ENCODE data around the gene REPS1. TPM values are rescaled to one million over a fixed set of nuclear protein-coding genes. Genes with fewer than 3 reads are reported as not detected.

The REPS1 gene
- total and polyA plus RNA-seq, 7 experiments from 2014 or later, result 24.7 to 74.6 (median 65.4) TPM

DNA sequence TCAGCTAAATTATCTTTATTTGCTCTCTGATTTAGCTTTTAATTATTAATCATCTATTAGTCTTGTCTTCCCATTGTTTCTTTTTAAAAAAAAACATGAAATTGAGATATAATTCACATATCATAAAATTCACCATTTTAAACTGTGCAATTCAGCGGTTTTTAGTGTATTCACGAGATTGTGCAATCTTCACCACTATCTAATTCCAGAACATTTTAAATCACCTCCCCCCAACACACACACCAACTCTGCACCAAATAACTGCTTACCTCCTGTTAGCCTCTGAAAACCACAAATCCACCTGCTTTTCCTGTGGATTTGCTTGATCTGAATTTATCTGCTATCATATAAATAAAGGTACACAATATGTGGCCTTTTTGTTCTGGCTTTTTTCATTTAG lies 31.7 kb upstream of the REPS1 start:
- H3K4me1 Mint-ChIP-seq, result peaks cover 0 to 23% (median 12%) of the 10 kb centered on the region in 7 donors
- Histone ChIP-seq H3K4me3 (ENCODE audit: low read length) (no peak overlapping the region), H3K9me3 (ENCODE audit: control insufficient read depth in 2 of 3, low read length in 3 of 3) (no peaks in the 10 kb centered on the region), H3K36me3 (ENCODE audit: control insufficient read depth in 2 of 3, insufficient read depth in 3 of 3, low read length in 3 of 3) (no peaks in the 10 kb centered on the region), H3K27me3 (ENCODE audit: control insufficient read depth in 2 of 2, insufficient read depth in 2 of 2, low read length in 2 of 2) (no peaks in the 10 kb centered on the region), H3K4me1 (ENCODE audit: control insufficient read depth in 2 of 2, insufficient read depth in 2 of 2, low read length in 2 of 2) (peaks cover 0 to 5% of the 10 kb centered on the region in 2 donors), H3K27ac (ENCODE audit: low read depth, low read length) (no peak overlapping the region)
- ChIA-PET CTCF (no interaction called here), POLR2A (interaction anchor here (1.2 kb wide), 1 partner anchor 9 kb away, joined by 3 read pairs; no protein-coding TSS in a partner anchor)
- peaks cover 0 to 3% (median 0%) of the 10 kb centered on the region in 5 donors for H3K36me3 Mint-ChIP-seq
- DNase-seq (no peak), ATAC-seq (no peak)
- intact Hi-C loops (cut with micrococcal nuclease), result loop anchor here in 1 of 2 donors (2.0 kb wide), 1 partner anchor 15 kb away; no protein-coding TSS in a partner anchor
- no peak overlapping the region for H3K27ac Mint-ChIP-seq
- H3K9me3 Mint-ChIP-seq, result peaks cover 0 to 1% (median 0%) of the 10 kb centered on the region in 11 donors
- H3K27me3 Mint-ChIP-seq, result peaks cover 0 to 4% (median 0%) of the 10 kb centered on the region in 5 donors
- H3K4me3 Mint-ChIP-seq, result no peak overlapping the region

DNA sequence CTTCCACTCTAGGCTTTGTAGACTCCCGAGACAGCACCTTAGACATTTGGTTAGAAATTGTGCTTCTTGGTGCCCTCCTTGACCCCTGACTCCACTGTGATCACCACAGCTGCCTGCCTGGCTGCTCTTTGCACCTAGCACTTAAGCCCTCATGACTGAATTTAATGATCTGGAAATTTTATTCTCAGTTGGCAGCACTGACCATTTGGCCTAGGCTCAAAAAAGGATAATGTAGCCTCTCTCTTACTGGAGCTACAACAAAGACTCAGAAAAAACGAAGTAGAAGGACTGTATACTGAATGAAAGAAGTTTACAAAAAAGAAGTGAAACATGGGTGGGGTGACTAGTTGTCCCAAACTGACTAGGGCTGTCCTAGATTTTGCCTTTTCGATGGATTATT lies 29.2 kb upstream of the REPS1 start:
- H3K27ac Mint-ChIP-seq, result peak overlapping the region in 1 of 9 donors; percentile 63
- H3K9me3 Mint-ChIP-seq, result peaks cover 0 to 1% (median 0%) of the 10 kb centered on the region in 11 donors
- Histone ChIP-seq H3K4me3 (ENCODE audit: low read length) (no peak overlapping the region), H3K36me3 (ENCODE audit: control insufficient read depth in 2 of 3, insufficient read depth in 3 of 3, low read length in 3 of 3) (no peaks in the 10 kb centered on the region), H3K9me3 (ENCODE audit: control insufficient read depth in 2 of 3, low read length in 3 of 3) (no peaks in the 10 kb centered on the region), H3K27me3 (ENCODE audit: control insufficient read depth in 2 of 2, insufficient read depth in 2 of 2, low read length in 2 of 2) (no peaks in the 10 kb centered on the region), H3K27ac (ENCODE audit: low read depth, low read length) (no peak overlapping the region), H3K4me1 (ENCODE audit: control insufficient read depth in 2 of 2, insufficient read depth in 2 of 2, low read length in 2 of 2) (peaks cover 0 to 5% of the 10 kb centered on the region in 2 donors)
- H3K4me1 Mint-ChIP-seq, result peaks cover 0 to 23% (median 12%) of the 10 kb centered on the region in 7 donors
- no peak for ATAC-seq
- H3K27me3 Mint-ChIP-seq, result peaks cover 0 to 11% (median 0%) of the 10 kb centered on the region in 5 donors
- intact Hi-C loops (cut with micrococcal nuclease), result no loop called here
- ChIA-PET CTCF (no interaction called here), POLR2A (interaction anchor here (0.6 to 1.1 kb wide), 2 partner anchors 29 to 44 kb away, joined by 3 read pairs; no protein-coding TSS in a partner anchor)
- peaks cover 0 to 3% (median 0%) of the 10 kb centered on the region in 5 donors for H3K36me3 Mint-ChIP-seq
- no peak for DNase-seq
- H3K4me3 Mint-ChIP-seq, result peak overlapping the region in 2 of 10 donors; percentile 48 to 56

DNA sequence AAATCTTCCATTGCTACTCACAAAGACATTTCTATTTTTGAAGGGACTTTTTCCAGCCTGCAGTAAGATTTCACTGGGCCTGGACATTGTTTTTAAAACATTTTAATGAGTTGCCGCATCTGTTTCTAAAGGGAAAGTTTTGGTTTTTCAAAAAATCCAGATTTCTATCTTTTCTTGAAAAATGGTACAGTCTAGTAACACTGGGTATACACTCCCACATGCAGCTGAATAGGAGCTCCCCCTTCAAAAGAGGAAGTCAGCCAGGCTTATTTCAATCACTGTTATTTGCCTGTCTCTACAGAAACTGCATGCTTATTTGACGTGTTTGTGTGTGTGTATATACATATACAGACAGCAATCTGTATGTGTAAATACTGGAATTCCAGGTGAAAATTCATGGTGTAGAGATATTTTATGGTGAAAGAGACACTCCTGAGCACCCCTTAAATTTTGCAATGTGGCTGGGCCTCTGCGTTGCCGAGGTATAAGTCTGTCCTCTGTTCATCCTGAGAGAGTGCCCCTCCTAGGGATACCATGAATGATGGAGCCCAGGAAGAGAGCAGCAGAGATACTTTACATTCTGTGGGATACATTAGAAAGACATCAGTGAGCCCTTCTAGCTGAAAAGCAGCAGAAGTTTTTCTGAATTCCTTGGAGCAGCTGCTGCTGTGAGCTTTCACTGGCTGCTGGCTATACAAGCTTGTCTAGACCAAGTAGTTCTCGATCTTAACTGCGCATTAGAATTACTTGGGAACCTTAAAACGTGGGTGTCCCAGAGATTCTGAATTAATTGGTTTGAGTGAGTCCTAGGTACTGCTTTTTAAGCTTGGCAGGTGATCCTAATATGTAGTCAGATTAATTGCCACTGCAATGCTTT lies 28.5 kb upstream of the REPS1 start:
- Mint-ChIP-seq H3K27ac (peak overlapping the region in 2 of 9 donors; percentile 63 to 73), H3K4me1 (peaks cover 0 to 23% (median 12%) of the 10 kb centered on the region in 7 donors), H3K27me3 (peaks cover 0 to 11% (median 0%) of the 10 kb centered on the region in 5 donors), H3K4me3 (peak overlapping the region in 6 of 10 donors; percentile 7 to 60 (median 40)), H3K9me3 (peaks cover 0 to 1% (median 0%) of the 10 kb centered on the region in 11 donors), H3K36me3 (peaks cover 0 to 3% (median 0%) of the 10 kb centered on the region in 5 donors)
- ATAC-seq (peak; percentile 52), DNase-seq (peak in 3 of 9 donors; percentile 7 to 8 (median 7))
- Histone ChIP-seq H3K36me3 (ENCODE audit: control insufficient read depth in 2 of 3, insufficient read depth in 3 of 3, low read length in 3 of 3) (no peaks in the 10 kb centered on the region), H3K27ac (ENCODE audit: low read depth, low read length) (no peak overlapping the region), H3K9me3 (ENCODE audit: control insufficient read depth in 2 of 3, low read length in 3 of 3) (no peaks in the 10 kb centered on the region), H3K4me1 (ENCODE audit: control insufficient read depth in 2 of 2, insufficient read depth in 2 of 2, low read length in 2 of 2) (peaks cover 0 to 5% of the 10 kb centered on the region in 2 donors), H3K27me3 (ENCODE audit: control insufficient read depth in 2 of 2, insufficient read depth in 2 of 2, low read length in 2 of 2) (no peaks in the 10 kb centered on the region), H3K4me3 (ENCODE audit: low read length) (no peak overlapping the region)
- CTCF ChIA-PET, result no interaction called here
- intact Hi-C loops (cut with micrococcal nuclease), result no loop called here
- POLR2A ChIA-PET, result interaction anchor here (0.6 to 2.1 kb wide), 2 partner anchors 11 to 45 kb away, joined by 3 to 12 read pairs; no protein-coding TSS in a partner anchor

DNA sequence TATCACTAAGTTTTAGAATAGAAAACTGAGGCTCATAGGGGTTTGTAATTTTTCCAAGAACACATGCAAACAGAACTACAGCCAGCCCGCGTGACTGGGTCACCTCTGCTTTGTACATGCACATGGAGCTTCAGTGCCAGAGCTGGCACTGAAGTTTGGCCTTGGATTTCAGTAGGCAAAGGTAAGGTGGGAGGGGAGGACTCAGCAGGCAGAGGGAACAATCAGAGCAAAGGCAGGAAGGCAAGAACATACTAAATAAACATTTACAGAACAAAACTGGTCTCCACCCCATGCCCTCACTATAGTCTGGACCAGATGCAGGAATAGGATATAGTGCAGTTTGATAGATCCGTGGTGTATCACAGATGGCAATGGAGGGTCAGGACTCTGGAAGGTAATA lies 26.9 kb upstream of the REPS1 start:
- Histone ChIP-seq H3K4me1 (ENCODE audit: control insufficient read depth in 2 of 2, insufficient read depth in 2 of 2, low read length in 2 of 2) (peaks cover 0 to 5% of the 10 kb centered on the region in 2 donors), H3K36me3 (ENCODE audit: control insufficient read depth in 2 of 3, insufficient read depth in 3 of 3, low read length in 3 of 3) (no peaks in the 10 kb centered on the region), H3K4me3 (ENCODE audit: low read length) (no peak overlapping the region), H3K9me3 (ENCODE audit: control insufficient read depth in 2 of 3, low read length in 3 of 3) (no peaks in the 10 kb centered on the region), H3K27me3 (ENCODE audit: control insufficient read depth in 2 of 2, insufficient read depth in 2 of 2, low read length in 2 of 2) (no peaks in the 10 kb centered on the region), H3K27ac (ENCODE audit: low read depth, low read length) (no peak overlapping the region)
- Mint-ChIP-seq H3K27me3 (peaks cover 0 to 11% (median 0%) of the 10 kb centered on the region in 5 donors), H3K4me1 (peaks cover 0 to 23% (median 12%) of the 10 kb centered on the region in 7 donors), H3K9me3 (peaks cover 0 to 1% (median 0%) of the 10 kb centered on the region in 11 donors), H3K4me3 (no peak overlapping the region), H3K27ac (no peak overlapping the region), H3K36me3 (peaks cover 0 to 3% (median 0%) of the 10 kb centered on the region in 5 donors)
- DNase-seq (no peak), ATAC-seq (no peak)
- intact Hi-C loops (cut with micrococcal nuclease), result no loop called here
- POLR2A ChIA-PET, result interaction anchor here (2.1 kb wide), 1 partner anchor 13 kb away, joined by 12 read pairs; no protein-coding TSS in a partner anchor
- CTCF ChIA-PET, result no interaction called here

DNA sequence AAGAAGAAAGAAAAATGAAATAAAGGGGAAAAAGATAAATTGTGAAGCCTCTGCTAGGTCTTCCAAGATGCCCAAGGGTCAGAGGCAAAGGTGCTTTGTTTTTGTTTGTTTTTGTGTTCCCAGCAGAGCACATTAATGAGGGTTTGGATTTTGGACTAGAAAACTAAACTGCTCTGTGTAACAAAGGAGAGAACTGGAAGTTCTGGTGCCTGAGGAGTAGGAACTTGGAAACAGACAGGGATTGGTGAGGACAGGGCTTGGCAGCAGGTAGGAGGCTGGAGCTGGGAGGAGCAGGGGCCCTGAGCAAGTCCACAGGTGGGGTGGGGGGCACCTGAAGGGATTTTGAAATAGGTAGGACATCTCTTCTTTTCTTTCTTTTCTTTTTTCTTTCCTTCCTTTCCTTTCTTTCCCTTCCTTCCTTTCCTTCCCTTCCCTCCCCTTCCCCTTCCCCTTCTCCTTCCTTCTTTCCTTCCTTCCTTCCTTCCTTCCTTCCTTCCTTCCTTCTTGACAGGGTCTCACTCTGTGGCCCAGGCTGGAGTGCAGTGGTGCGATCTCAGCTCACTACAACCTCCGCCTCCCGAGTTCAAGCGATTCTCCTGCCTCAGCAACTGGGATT lies 25.2 kb upstream of the REPS1 start:
- intact Hi-C loops (cut with micrococcal nuclease), result no loop called here
- Mint-ChIP-seq H3K36me3 (peaks cover 0 to 1% (median 0%) of the 10 kb centered on the region in 5 donors), H3K4me3 (no peak overlapping the region), H3K27me3 (peaks cover 0 to 11% (median 0%) of the 10 kb centered on the region in 5 donors), H3K27ac (no peak overlapping the region), H3K9me3 (peaks cover 0 to 1% (median 0%) of the 10 kb centered on the region in 11 donors), H3K4me1 (peaks cover 0 to 19% (median 9%) of the 10 kb centered on the region in 7 donors)
- DNase-seq (no peak), ATAC-seq (no peak)
- Histone ChIP-seq H3K27ac (ENCODE audit: low read depth, low read length) (no peak overlapping the region), H3K9me3 (ENCODE audit: control insufficient read depth in 2 of 3, low read length in 3 of 3) (no peaks in the 10 kb centered on the region), H3K36me3 (ENCODE audit: control insufficient read depth in 2 of 3, insufficient read depth in 3 of 3, low read length in 3 of 3) (no peaks in the 10 kb centered on the region), H3K27me3 (ENCODE audit: control insufficient read depth in 2 of 2, insufficient read depth in 2 of 2, low read length in 2 of 2) (no peaks in the 10 kb centered on the region), H3K4me3 (ENCODE audit: low read length) (no peak overlapping the region), H3K4me1 (ENCODE audit: control insufficient read depth in 2 of 2, insufficient read depth in 2 of 2, low read length in 2 of 2) (peaks cover 0 to 5% of the 10 kb centered on the region in 2 donors)
- POLR2A ChIA-PET, result interaction anchor here (1.0 kb wide), 1 partner anchor 131 kb away, joined by 3 read pairs; no protein-coding TSS in a partner anchor
- CTCF ChIA-PET, result interaction anchor here (0.6 kb wide), 2 partner anchors 9 to 997 kb away, joined by 3 read pairs; no protein-coding TSS in a partner anchor

DNA sequence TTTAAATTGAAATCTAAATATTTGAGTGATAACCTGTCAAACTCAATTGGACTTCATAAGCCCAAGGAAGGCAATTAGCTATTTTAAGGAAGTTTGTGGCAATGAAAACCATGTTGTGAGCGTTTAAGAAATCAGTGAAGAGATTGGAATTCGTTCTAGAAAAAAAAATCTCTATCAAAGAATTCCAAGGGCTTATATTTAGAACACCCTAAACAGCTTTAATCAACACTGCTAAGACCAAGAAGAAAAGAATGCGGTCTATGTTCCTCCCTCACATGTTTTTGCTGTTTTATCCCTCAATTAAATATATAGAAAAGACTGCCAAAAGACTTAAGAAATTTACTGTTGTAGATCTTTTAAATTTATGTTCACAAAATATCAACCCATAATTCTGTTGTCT lies 23.9 kb upstream of the REPS1 start:
- ATAC-seq, result no peak
- Histone ChIP-seq H3K4me3 (ENCODE audit: low read length) (no peak overlapping the region), H3K27ac (ENCODE audit: low read depth, low read length) (no peak overlapping the region), H3K4me1 (ENCODE audit: control insufficient read depth in 2 of 2, insufficient read depth in 2 of 2, low read length in 2 of 2) (peaks cover 0 to 5% of the 10 kb centered on the region in 2 donors), H3K36me3 (ENCODE audit: control insufficient read depth in 2 of 3, insufficient read depth in 3 of 3, low read length in 3 of 3) (no peaks in the 10 kb centered on the region), H3K9me3 (ENCODE audit: control insufficient read depth in 2 of 3, low read length in 3 of 3) (no peaks in the 10 kb centered on the region), H3K27me3 (ENCODE audit: control insufficient read depth in 2 of 2, insufficient read depth in 2 of 2, low read length in 2 of 2) (no peaks in the 10 kb centered on the region)
- POLR2A ChIA-PET, result interaction anchor here (0.5 kb wide), 1 partner anchor 426 kb away, joined by 5 read pairs; no protein-coding TSS in a partner anchor
- DNase-seq, result no peak
- intact Hi-C loops (cut with micrococcal nuclease), result no loop called here
- no peaks in the 10 kb centered on the region for H3K36me3 Mint-ChIP-seq
- H3K27me3 Mint-ChIP-seq, result peaks cover 0 to 11% (median 0%) of the 10 kb centered on the region in 5 donors
- CTCF ChIA-PET, result interaction anchor here (1.2 kb wide), 1 partner anchor 26 kb away, joined by 3 read pairs; no protein-coding TSS in a partner anchor
- peaks cover 0 to 15% (median 6%) of the 10 kb centered on the region in 7 donors for H3K4me1 Mint-ChIP-seq
- H3K4me3 Mint-ChIP-seq, result no peak overlapping the region
- H3K27ac Mint-ChIP-seq, result no peak overlapping the region
- H3K9me3 Mint-ChIP-seq, result no peaks in the 10 kb centered on the region

Data from naive thymus-derived CD4-positive, alpha-beta T cell (primary cell).